ENCODE results near the gene DNM3. TPM values are rescaled to one million over a fixed set of nuclear protein-coding genes. Genes with fewer than 3 reads are reported as not detected.
"Not testable (repeated sequence)": the region's sequence is repeated elsewhere in the genome, so short reads cannot be mapped to it uniquely, and the experiment has no call there.

DNM3 gene
- total and polyA plus RNA-seq, 5 experiments from 2014 or later = 0.36 to 2.3 (median 0.41) TPM

GRCh38 chr1:172431204-172431603 is 589.9 kb downstream of the DNM3 start:
- Mint-ChIP-seq H3K4me1 (peaks cover 36 to 45% (median 41%) of the 10 kb centered on the region in 4 donors), H3K9me3 (peaks cover 0 to 6% (median 0%) of the 10 kb centered on the region in 9 donors), H3K27ac (peak overlapping the region; percentile 82 to 96 (median 90)), H3K27me3 (no peaks in the 10 kb centered on the region), H3K4me3 (peak overlapping the region; percentile 3 to 81 (median 64)), H3K36me3 (peaks cover 0 to 8% (median 4%) of the 10 kb centered on the region in 3 donors)
- POLR2A ChIA-PET = interaction anchor here (0.9 to 1.6 kb wide), 7 partner anchors 12 to 689 kb away, joined by 3 to 13 read pairs (median 4); partner anchors contain the start of gene PIGC
- ATAC-seq (peak in 1 of 2 donors; percentile 13), DNase-seq (no peak)

GRCh38 chr1:172431721-172432192 is 590.5 kb downstream of the DNM3 start:
- peaks cover 36 to 45% (median 41%) of the 10 kb centered on the region in 4 donors for H3K4me1 Mint-ChIP-seq
- H3K27me3 Mint-ChIP-seq = no peaks in the 10 kb centered on the region
- H3K4me3 Mint-ChIP-seq = peak overlapping the region in 9 of 10 donors; percentile 16 to 81 (median 64)
- peak; percentile 40 to 54 for ATAC-seq
- peaks cover 0 to 6% (median 0%) of the 10 kb centered on the region in 9 donors for H3K9me3 Mint-ChIP-seq
- peak in 7 of 10 donors; percentile 6 to 79 (median 30) for DNase-seq
- peaks cover 0 to 12% (median 7%) of the 10 kb centered on the region in 3 donors for H3K36me3 Mint-ChIP-seq
- H3K27ac Mint-ChIP-seq = peak overlapping the region; percentile 82 to 96 (median 90)
- POLR2A ChIA-PET = interaction anchor here (0.9 to 1.6 kb wide), 7 partner anchors 11 to 689 kb away, joined by 3 to 13 read pairs (median 4); partner anchors contain the start of gene PIGC

GRCh38 chr1:172437183-172437582 is 595.9 kb downstream of the DNM3 start:
- H3K4me3 Mint-ChIP-seq, H3K9me3 Mint-ChIP-seq, H3K27me3 Mint-ChIP-seq, DNase-seq, ATAC-seq, POLR2A ChIA-PET, H3K27ac Mint-ChIP-seq: not testable (repeated sequence)
- Mint-ChIP-seq H3K36me3 (peaks cover 9 to 36% (median 22%) of the 10 kb centered on the region in 3 donors), H3K4me1 (peaks cover 36 to 53% (median 43%) of the 10 kb centered on the region in 4 donors)

- POLR2A ChIA-PET = interaction anchor here (2.6 kb wide), 1 partner anchor 11 kb away, joined by 13 read pairs; no protein-coding TSS in a partner anchor
- ATAC-seq (no peak), DNase-seq (no peak)
- peaks cover 9 to 34% (median 12%) of the 10 kb centered on the region in 3 donors for H3K36me3 Mint-ChIP-seq
- peak overlapping the region in 9 of 10 donors; percentile 7 to 96 (median 67) for H3K27ac Mint-ChIP-seq
- H3K4me3 Mint-ChIP-seq = peak overlapping the region in 9 of 10 donors; percentile 74 to 96 (median 92)
- H3K4me1 Mint-ChIP-seq = peaks cover 38 to 50% (median 43%) of the 10 kb centered on the region in 4 donors
- no peaks in the 10 kb centered on the region for H3K27me3 Mint-ChIP-seq
- no peaks in the 10 kb centered on the region for H3K9me3 Mint-ChIP-seq
These were observed 601.1 kb downstream of the DNM3 start for GRCh38 chr1:172442404-172442803.

- peak; percentile 4 to 9 for ATAC-seq
- DNase-seq = no peak
- Mint-ChIP-seq H3K36me3 (peaks cover 8 to 34% (median 12%) of the 10 kb centered on the region in 3 donors), H3K4me3 (peak overlapping the region; percentile 87 to 96 (median 94)), H3K27ac (peak overlapping the region; percentile 92 to 97 (median 96)), H3K9me3 (no peaks in the 10 kb centered on the region), H3K27me3 (no peaks in the 10 kb centered on the region), H3K4me1 (peaks cover 38 to 50% (median 43%) of the 10 kb centered on the region in 4 donors)
- POLR2A ChIA-PET = interaction anchor here (0.7 to 2.6 kb wide), 4 partner anchors 12 to 318 kb away, joined by 3 to 13 read pairs (median 10); no protein-coding TSS in a partner anchor
These were observed 601.7 kb downstream of the DNM3 start for GRCh38 chr1:172442843-172443565.

- Mint-ChIP-seq H3K27ac (peak within 1 kb of the TSS; percentile 92 to 97 (median 96)), H3K4me3 (peak within 1 kb of the TSS; percentile 87 to 96 (median 94)), H3K36me3 (peaks cover 5 to 31% (median 9%) of the 10 kb centered on the region in 3 donors), H3K9me3 (no peaks in the 10 kb centered on the region), H3K27me3 (no peaks in the 10 kb centered on the region), H3K4me1 (peaks cover 38 to 50% (median 43%) of the 10 kb centered on the region in 4 donors)
- ATAC-seq (peak; percentile 99), DNase-seq (peak; percentile 81 to 94 (median 88))
- POLR2A ChIA-PET = interaction anchor here (0.7 to 2.6 kb wide), 6 partner anchors 13 to 353 kb away, joined by 3 to 13 read pairs (median 6); no protein-coding TSS in a partner anchor
These were observed 602.6 kb downstream of the DNM3 start, which contains the start of gene PIGC for GRCh38 chr1:172443666-172444453. TSS of gene PIGC (minus strand) at chr1:172444069. CDS start at chr1:172442622, 1,447 bp downstream.

GRCh38 chr1:172446547-172446946 is 605.2 kb downstream of the DNM3 start:
- POLR2A ChIA-PET = interaction anchor here (1.0 kb wide), 1 partner anchor 15 kb away, joined by 4 read pairs; no protein-coding TSS in a partner anchor
- no peak overlapping the region for H3K4me3 Mint-ChIP-seq
- peaks cover 28 to 39% (median 34%) of the 10 kb centered on the region in 4 donors for H3K4me1 Mint-ChIP-seq
- no peaks in the 10 kb centered on the region for H3K9me3 Mint-ChIP-seq
- ATAC-seq (no peak), DNase-seq (no peak)
- peaks cover 0 to 4% (median 0%) of the 10 kb centered on the region in 5 donors for H3K27me3 Mint-ChIP-seq
- H3K36me3 Mint-ChIP-seq = peaks cover 0 to 12% (median 6%) of the 10 kb centered on the region in 3 donors
- peak overlapping the region in 1 of 10 donors; percentile 15 for H3K27ac Mint-ChIP-seq

GRCh38 chr1:172447641-172448040 is 606.3 kb downstream of the DNM3 start:
- Mint-ChIP-seq H3K4me1 (peaks cover 17 to 28% (median 23%) of the 10 kb centered on the region in 4 donors), H3K27ac (no peak overlapping the region), H3K9me3 (no peaks in the 10 kb centered on the region), H3K36me3 (peaks cover 0 to under 1% (median 0%) of the 10 kb centered on the region in 3 donors), H3K27me3 (peaks cover 0 to 4% (median 0%) of the 10 kb centered on the region in 5 donors), H3K4me3 (no peak overlapping the region)
- DNase-seq (no peak), ATAC-seq (no peak)
- POLR2A ChIA-PET = no interaction called here

- peaks cover 0 to 4% (median 0%) of the 10 kb centered on the region in 5 donors for H3K27me3 Mint-ChIP-seq
- POLR2A ChIA-PET = no interaction called here
- DNase-seq (no peak), ATAC-seq (no peak)
- H3K27ac Mint-ChIP-seq = peak overlapping the region in 2 of 10 donors; percentile 14 to 20
- peaks cover 5 to 18% (median 14%) of the 10 kb centered on the region in 4 donors for H3K4me1 Mint-ChIP-seq
- H3K36me3 Mint-ChIP-seq = no peaks in the 10 kb centered on the region
- peak overlapping the region in 1 of 10 donors; percentile 2 for H3K4me3 Mint-ChIP-seq
- no peaks in the 10 kb centered on the region for H3K9me3 Mint-ChIP-seq
These were observed 607.8 kb downstream of the DNM3 start for GRCh38 chr1:172448995-172449584.

GRCh38 chr1:172449585-172450523 is 608.6 kb downstream of the DNM3 start:
- POLR2A ChIA-PET = no interaction called here
- peak overlapping the region in 3 of 10 donors; percentile 60 to 75 (median 67) for H3K27ac Mint-ChIP-seq

More at GRCh38 chr1:172449585-172450523, 608.6 kb downstream of the DNM3 start:
- Mint-ChIP-seq H3K4me1 (peaks cover 0 to 13% (median 11%) of the 10 kb centered on the region in 4 donors), H3K27me3 (peaks cover 0 to 4% (median 0%) of the 10 kb centered on the region in 5 donors), H3K9me3 (no peaks in the 10 kb centered on the region), H3K36me3 (no peaks in the 10 kb centered on the region), H3K4me3 (peak overlapping the region in 2 of 10 donors; percentile 18 to 44)
- DNase-seq (peak in 4 of 10 donors; percentile 13 to 41 (median 23)), ATAC-seq (peak; percentile 66 to 90)
